ENCODE data around the gene POU6F2.

The POU6F2 gene

GRCh38 chr7:39332142-39332541, 354.4 kb downstream of the POU6F2 start:
- Histone ChIP-seq H3K9me3 (ENCODE audit: insufficient read depth, low read depth, low read length) (no peaks in the 10 kb centered on the region), H3K27me3 (ENCODE audit: insufficient read depth, low read length, poor library complexity, severe bottlenecking) (no peaks in the 10 kb centered on the region)

GRCh38 chr7:39333701-39334100, 356.0 kb downstream of the POU6F2 start:
- no peak overlapping the region for H2AFZ ChIP-seq (ENCODE audit: low read length)
- H3K27me3 ChIP-seq (ENCODE audit: insufficient read depth, low read length, poor library complexity, severe bottlenecking), result no peaks in the 10 kb centered on the region
- H3K4me1 ChIP-seq (ENCODE audit: insufficient read depth, low read length, poor library complexity, severe bottlenecking), result no peaks in the 10 kb centered on the region
- no peak overlapping the region for H3K9ac ChIP-seq (ENCODE audit: low read depth, low read length, poor library complexity, severe bottlenecking)
- no peaks in the 10 kb centered on the region for H3K9me2 ChIP-seq (replicated peaks; ENCODE audit: low read depth, low read length)
- no peak overlapping the region for H3K4me2 ChIP-seq (ENCODE audit: low read depth, low read length, poor library complexity, severe bottlenecking)
- no peaks in the 10 kb centered on the region for H3K36me3 ChIP-seq (ENCODE audit: insufficient read depth, low read length)
- no peaks in the 10 kb centered on the region for H3F3A ChIP-seq (ENCODE audit: low read depth)
- H3K9me3 ChIP-seq (ENCODE audit: insufficient read depth, low read depth, low read length), result no peaks in the 10 kb centered on the region
- TF ChIP-seq CTCF (conservative IDR thresholded peaks at IDR 0.05; ENCODE audit: low read length) (no peak), EZH2phosphoT487 (IDR thresholded peaks at IDR 0.05; ENCODE audit: borderline replicate concordance) (no peak)
- no peaks in the 10 kb centered on the region for H3K79me2 ChIP-seq (ENCODE audit: insufficient read depth, low read length)
- H3K4me3 ChIP-seq (ENCODE audit: low read length, poor library complexity, severe bottlenecking), result no peak overlapping the region
- no peaks in the 10 kb centered on the region for H4K20me1 ChIP-seq (ENCODE audit: insufficient read depth, low read length, poor library complexity, severe bottlenecking)

More at GRCh38 chr7:39332142-39332541, 354.4 kb downstream of the POU6F2 start:
- Histone ChIP-seq H3K4me1 (ENCODE audit: insufficient read depth, low read length, poor library complexity, severe bottlenecking) (no peaks in the 10 kb centered on the region), H3K4me2 (ENCODE audit: low read depth, low read length, poor library complexity, severe bottlenecking) (no peak overlapping the region), H2AFZ (ENCODE audit: low read length) (no peak overlapping the region), H4K20me1 (ENCODE audit: insufficient read depth, low read length, poor library complexity, severe bottlenecking) (no peaks in the 10 kb centered on the region), H3F3A (ENCODE audit: low read depth) (no peaks in the 10 kb centered on the region), H3K9ac (ENCODE audit: low read depth, low read length, poor library complexity, severe bottlenecking) (no peak overlapping the region), H3K79me2 (ENCODE audit: insufficient read depth, low read length) (no peaks in the 10 kb centered on the region), H3K4me3 (ENCODE audit: low read length, poor library complexity, severe bottlenecking) (no peak overlapping the region), H3K9me2 (replicated peaks; ENCODE audit: low read depth, low read length) (no peaks in the 10 kb centered on the region), H3K36me3 (ENCODE audit: insufficient read depth, low read length) (no peaks in the 10 kb centered on the region)
- TF ChIP-seq EZH2phosphoT487 (IDR thresholded peaks at IDR 0.05; ENCODE audit: borderline replicate concordance) (no peak), CTCF (conservative IDR thresholded peaks at IDR 0.05; ENCODE audit: low read length) (no peak)

- TF ChIP-seq EZH2phosphoT487 (IDR thresholded peaks at IDR 0.05; ENCODE audit: borderline replicate concordance) (no peak), CTCF (conservative IDR thresholded peaks at IDR 0.05; ENCODE audit: low read length) (no peak)
- Histone ChIP-seq H2AFZ (ENCODE audit: low read length) (no peak overlapping the region), H4K20me1 (ENCODE audit: insufficient read depth, low read length, poor library complexity, severe bottlenecking) (no peaks in the 10 kb centered on the region), H3K9me3 (ENCODE audit: insufficient read depth, low read depth, low read length) (no peaks in the 10 kb centered on the region), H3K4me2 (ENCODE audit: low read depth, low read length, poor library complexity, severe bottlenecking) (no peak overlapping the region), H3K4me3 (ENCODE audit: low read length, poor library complexity, severe bottlenecking) (no peak overlapping the region), H3K9ac (ENCODE audit: low read depth, low read length, poor library complexity, severe bottlenecking) (no peak overlapping the region), H3F3A (ENCODE audit: low read depth) (no peaks in the 10 kb centered on the region), H3K27me3 (ENCODE audit: insufficient read depth, low read length, poor library complexity, severe bottlenecking) (no peaks in the 10 kb centered on the region), H3K36me3 (ENCODE audit: insufficient read depth, low read length) (no peaks in the 10 kb centered on the region), H3K9me2 (replicated peaks; ENCODE audit: low read depth, low read length) (no peaks in the 10 kb centered on the region), H3K4me1 (ENCODE audit: insufficient read depth, low read length, poor library complexity, severe bottlenecking) (no peaks in the 10 kb centered on the region), H3K79me2 (ENCODE audit: insufficient read depth, low read length) (no peaks in the 10 kb centered on the region)
These were observed 358.7 kb downstream of the POU6F2 start for GRCh38 chr7:39336442-39336841.

Measured in Loucy (cell line).